Activated CD8-positive, alpha-beta memory T cell treated with anti-CD3 and anti-CD28 coated beads, Interleukin-2, amount 10 ng/mL, durations not matched to agents 7 days and 5 days (primary cell): ENCODE measurements around the gene KLHDC9. TPM values are rescaled to one million over a fixed set of nuclear protein-coding genes. Genes with fewer than 3 reads are reported as not detected.

Experiments used
- ATAC-seq: fragments of 150-1000 bp; cut with Tn5 transposase; one replicate; pipeline ENCODE4 v1.10.0; 2021; ENCODE audit warnings: moderate library complexity
- CTCF ChIA-PET: fragments of 350-600 bp; sonication (Branson Sonifier 250); formaldehyde crosslinking; loops from one replicate; lab custom pipeline; 2021; ENCODE audit warnings: antibody characterized with exemption; lab: Charles Lee
- DNase-seq: peaks from one replicate; pipeline ENCODE4 v3.0.0-alpha.2; 2020
- H3K27ac Mint-ChIP-seq: one replicate; pipeline ENCODE4 v1.8.0; 2021; ENCODE audit warnings: mild to moderate bottlenecking, mixed read lengths
- H3K27me3 Mint-ChIP-seq: one replicate; pipeline ENCODE4 v1.8.0; 2021; ENCODE audit warnings: mixed read lengths
- H3K36me3 Mint-ChIP-seq: one replicate; pipeline ENCODE4 v1.8.0; 2021; ENCODE audit warnings: mild to moderate bottlenecking, mixed read lengths
- H3K4me1 Mint-ChIP-seq: one replicate; pipeline ENCODE4 v1.8.0; 2021; ENCODE audit warnings: mixed read lengths
- H3K4me3 Mint-ChIP-seq: one replicate; pipeline ENCODE4 v1.8.0; 2021; ENCODE audit warnings: mild to moderate bottlenecking, moderate library complexity, mixed read lengths
- H3K9me3 Mint-ChIP-seq: one replicate; pipeline ENCODE4 v1.8.0; 2022; ENCODE audit warnings: low read depth, mixed read lengths
- total RNA-seq, 2 experiments: library from RNA; stranded (reverse); gene quantifications; one replicate each; pipeline ENCODE4 v1.2.3, GENCODE V29; 2021

KLHDC9 gene
- total RNA-seq, 2 experiments from 2014 or later: 0.52 to 0.85 TPM

GRCh38 chr1:161069241-161069640, 28.9 kb upstream of the KLHDC9 start:
- ATAC-seq (peak; percentile 1), DNase-seq (peak; percentile 63)
- Mint-ChIP-seq H3K27me3 (no peaks in the 10 kb centered on the region), H3K4me3 (peak overlapping the region; percentile 99), H3K27ac (peak overlapping the region; percentile 100), H3K36me3 (peaks cover 34% of the 10 kb centered on the region), H3K9me3 (no peaks in the 10 kb centered on the region), H3K4me1 (peaks cover 64% of the 10 kb centered on the region)
- CTCF ChIA-PET: interaction anchor here (0.8 to 8.2 kb wide), 13 partner anchors 14 to 88 kb away, joined by 3 to 154 read pairs (median 4); partner anchors contain the start of genes F11R, KLHDC9, NECTIN4 and TSTD1

- ATAC-seq (peak; percentile 79), DNase-seq (peak; percentile 98)
- CTCF ChIA-PET: interaction anchor here (0.8 to 8.2 kb wide), 11 partner anchors 13 to 232 kb away, joined by 3 to 154 read pairs (median 5); partner anchors contain the start of genes F11R, KLHDC9, TSTD1 and USF1
- H3K4me3 Mint-ChIP-seq: peak within 1 kb of the TSS; percentile 99
- H3K27me3 Mint-ChIP-seq: no peaks in the 10 kb centered on the region
- peaks cover 29% of the 10 kb centered on the region for H3K36me3 Mint-ChIP-seq
- peak within 1 kb of the TSS; percentile 100 for H3K27ac Mint-ChIP-seq
- no peaks in the 10 kb centered on the region for H3K9me3 Mint-ChIP-seq
- peaks cover 59% of the 10 kb centered on the region for H3K4me1 Mint-ChIP-seq
Measured at GRCh38 chr1:161069731-161070270, 28.4 kb upstream of the KLHDC9 start, which contains the start of gene ARHGAP30. ARHGAP30 (minus strand) TSS chr1:161069891; CDS start chr1:161069624, 267 bp downstream.

GRCh38 chr1:161070761-161071160, 27.4 kb upstream of the KLHDC9 start:
- ATAC-seq (no peak), DNase-seq (no peak)
- Mint-ChIP-seq H3K27me3 (no peaks in the 10 kb centered on the region), H3K4me3 (no peak overlapping the region), H3K4me1 (peaks cover 54% of the 10 kb centered on the region), H3K27ac (peak overlapping the region; percentile 100), H3K36me3 (peaks cover 29% of the 10 kb centered on the region), H3K9me3 (no peaks in the 10 kb centered on the region)
- CTCF ChIA-PET: interaction anchor here (0.7 to 8.2 kb wide), 15 partner anchors 11 to 233 kb away, joined by 3 to 154 read pairs (median 6); partner anchors contain the start of genes F11R, KLHDC9, TSTD1 and USF1

- Mint-ChIP-seq H3K4me1 (peaks cover 45% of the 10 kb centered on the region), H3K4me3 (no peak overlapping the region), H3K27me3 (no peaks in the 10 kb centered on the region), H3K27ac (peak overlapping the region; percentile 50), H3K9me3 (no peaks in the 10 kb centered on the region), H3K36me3 (peaks cover 22% of the 10 kb centered on the region)
- DNase-seq (peak; percentile 72), ATAC-seq (no peak)
- CTCF ChIA-PET: interaction anchor here (0.8 to 8.2 kb wide), 14 partner anchors 8 to 82 kb away, joined by 3 to 154 read pairs (median 6); partner anchors contain the start of genes KLHDC9, TSTD1, UFC1 and USF1
Measured at GRCh38 chr1:161071886-161072371, 26.2 kb upstream of the KLHDC9 start.

- ATAC-seq: no peak
- CTCF ChIA-PET: interaction anchor here (1.2 to 8.2 kb wide), 6 partner anchors 14 to 81 kb away, joined by 3 to 154 read pairs (median 8); partner anchors contain the start of genes KLHDC9, UFC1 and USF1
- H3K27ac Mint-ChIP-seq: peak overlapping the region; percentile 22
- H3K9me3 Mint-ChIP-seq: no peaks in the 10 kb centered on the region
- peaks cover 36% of the 10 kb centered on the region for H3K4me1 Mint-ChIP-seq
- H3K27me3 Mint-ChIP-seq: no peaks in the 10 kb centered on the region
- DNase-seq: no peak
- peaks cover 14% of the 10 kb centered on the region for H3K36me3 Mint-ChIP-seq
- no peak overlapping the region for H3K4me3 Mint-ChIP-seq
Measured at GRCh38 chr1:161072751-161073449, 25.3 kb upstream of the KLHDC9 start.

GRCh38 chr1:161073474-161074121, 24.6 kb upstream of the KLHDC9 start:
- no peaks in the 10 kb centered on the region for H3K9me3 Mint-ChIP-seq
- H3K27ac Mint-ChIP-seq: peak overlapping the region; percentile 22
- DNase-seq: no peak
- H3K27me3 Mint-ChIP-seq: no peaks in the 10 kb centered on the region
- no peak for ATAC-seq
- peaks cover 9% of the 10 kb centered on the region for H3K36me3 Mint-ChIP-seq
- H3K4me3 Mint-ChIP-seq: no peak overlapping the region
- CTCF ChIA-PET: interaction anchor here (8.2 kb wide), 1 partner anchor 24 kb away, joined by 154 read pairs; the partner anchor contains the start of gene KLHDC9
- H3K4me1 Mint-ChIP-seq: peaks cover 33% of the 10 kb centered on the region

- H3K36me3 Mint-ChIP-seq: no peaks in the 10 kb centered on the region
- no peak overlapping the region for H3K27ac Mint-ChIP-seq
- CTCF ChIA-PET: interaction anchor here (8.2 kb wide), 1 partner anchor 23 kb away, joined by 154 read pairs; the partner anchor contains the start of gene KLHDC9
- no peaks in the 10 kb centered on the region for H3K27me3 Mint-ChIP-seq
- ATAC-seq: no peak
- no peaks in the 10 kb centered on the region for H3K9me3 Mint-ChIP-seq
- DNase-seq: no peak
- H3K4me3 Mint-ChIP-seq: no peak overlapping the region
- peaks cover 39% of the 10 kb centered on the region for H3K4me1 Mint-ChIP-seq
Measured at GRCh38 chr1:161074676-161075368, 23.3 kb upstream of the KLHDC9 start.

- Mint-ChIP-seq H3K27me3 (no peaks in the 10 kb centered on the region), H3K4me3 (no peak overlapping the region), H3K36me3 (no peaks in the 10 kb centered on the region), H3K9me3 (no peaks in the 10 kb centered on the region), H3K27ac (no peak overlapping the region), H3K4me1 (peaks cover 32% of the 10 kb centered on the region)
- ATAC-seq (no peak), DNase-seq (no peak)
- CTCF ChIA-PET: interaction anchor here (0.5 to 1.6 kb wide), 2 partner anchors 21 to 84 kb away, joined by 3 to 7 read pairs; partner anchors contain the start of gene KLHDC9
Measured at GRCh38 chr1:161076410-161076809, 21.8 kb upstream of the KLHDC9 start.

GRCh38 chr1:161077426-161077825, 20.7 kb upstream of the KLHDC9 start:
- no peaks in the 10 kb centered on the region for H3K9me3 Mint-ChIP-seq
- no peak for ATAC-seq

GRCh38 chr1:161079436-161080110, 18.6 kb upstream of the KLHDC9 start:
- ATAC-seq (no peak), DNase-seq (no peak)
- H3K36me3 Mint-ChIP-seq: no peaks in the 10 kb centered on the region
- no peaks in the 10 kb centered on the region for H3K27me3 Mint-ChIP-seq
- CTCF ChIA-PET: interaction anchor here (0.8 to 2.6 kb wide), 4 partner anchors 8 to 38 kb away, joined by 3 to 15 read pairs (median 4); partner anchors contain the start of genes KLHDC9 and NECTIN4
- no peak overlapping the region for H3K27ac Mint-ChIP-seq
- H3K9me3 Mint-ChIP-seq: no peaks in the 10 kb centered on the region
- H3K4me3 Mint-ChIP-seq: no peak overlapping the region
- H3K4me1 Mint-ChIP-seq: peaks cover 12% of the 10 kb centered on the region

More at GRCh38 chr1:161077426-161077825, 20.7 kb upstream of the KLHDC9 start:
- CTCF ChIA-PET: interaction anchor here (2.6 kb wide), 1 partner anchor 20 kb away, joined by 15 read pairs; the partner anchor contains the start of gene KLHDC9
- H3K36me3 Mint-ChIP-seq: no peaks in the 10 kb centered on the region
- no peak overlapping the region for H3K4me3 Mint-ChIP-seq
- peaks cover 24% of the 10 kb centered on the region for H3K4me1 Mint-ChIP-seq
- H3K27me3 Mint-ChIP-seq: no peaks in the 10 kb centered on the region
- DNase-seq: no peak
- no peak overlapping the region for H3K27ac Mint-ChIP-seq

GRCh38 chr1:161080441-161081405, 17.4 kb upstream of the KLHDC9 start:
- Mint-ChIP-seq H3K9me3 (no peaks in the 10 kb centered on the region), H3K36me3 (no peaks in the 10 kb centered on the region), H3K27me3 (no peaks in the 10 kb centered on the region), H3K4me1 (peaks cover 12% of the 10 kb centered on the region), H3K4me3 (no peak overlapping the region), H3K27ac (no peak overlapping the region)
- CTCF ChIA-PET: interaction anchor here (0.8 to 3.2 kb wide), 3 partner anchors 9 to 10 kb away, joined by 3 to 12 read pairs (median 3); no protein-coding TSS in a partner anchor
- no peak for ATAC-seq
- DNase-seq: no peak
